NCI-H2227 (cell line): ENCODE data around the gene UGT2A3.
"Not testable (repeated sequence)": the region's sequence is repeated elsewhere in the genome, so short reads cannot be mapped to it uniquely, and the experiment has no call there.

Experiments used
- DNase-seq: peaks from one replicate; lab custom pipeline; 2025; ENCODE audit not compliant: unreplicated experiment; lab: John Stamatoyannopoulos, UW

UGT2A3 gene

DNA sequence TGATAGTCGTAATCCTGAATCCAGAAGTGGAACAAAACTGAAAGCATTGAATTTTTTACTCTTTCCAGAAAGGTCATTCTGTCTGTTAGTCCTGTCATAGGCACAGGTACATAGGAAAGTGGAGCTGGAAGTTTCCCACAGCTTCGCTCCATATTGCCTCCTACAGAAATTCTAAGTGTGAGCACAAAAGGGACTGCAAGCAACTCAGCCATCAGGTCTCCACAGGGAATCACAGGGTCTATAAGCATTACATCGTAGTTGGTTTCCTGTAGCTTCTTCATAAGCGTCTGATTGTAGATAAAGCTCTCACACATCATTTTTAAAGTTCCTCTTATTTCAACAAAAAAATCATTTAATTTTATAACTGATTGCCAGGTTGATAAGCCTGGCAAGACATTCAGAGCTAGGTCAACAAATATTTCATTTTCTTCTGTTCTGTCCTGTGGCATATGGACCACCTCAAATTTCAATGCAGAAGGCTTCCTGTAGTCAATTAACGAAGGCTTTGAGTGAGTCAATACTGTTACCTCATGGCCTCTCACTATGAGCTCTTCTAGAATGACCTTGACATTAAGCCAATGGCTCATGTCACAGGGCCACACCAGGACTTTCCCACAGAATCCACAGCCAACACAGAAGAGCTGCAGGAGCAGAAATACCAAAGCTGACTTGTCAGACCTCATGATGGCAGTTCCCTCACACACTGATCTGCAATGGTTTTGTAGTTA is at the start of gene UGT2A3:
TSS of gene UGT2A3 (minus strand) at position 727 of the 728 bp plus-strand sequence. CDS start at position 683, 44 bp downstream.
- DNase-seq: no peak

- no peak for DNase-seq
These were observed 45.4 kb upstream of the UGT2A3 start for GRCh38 chr4:68997040-68997439.

DNA sequence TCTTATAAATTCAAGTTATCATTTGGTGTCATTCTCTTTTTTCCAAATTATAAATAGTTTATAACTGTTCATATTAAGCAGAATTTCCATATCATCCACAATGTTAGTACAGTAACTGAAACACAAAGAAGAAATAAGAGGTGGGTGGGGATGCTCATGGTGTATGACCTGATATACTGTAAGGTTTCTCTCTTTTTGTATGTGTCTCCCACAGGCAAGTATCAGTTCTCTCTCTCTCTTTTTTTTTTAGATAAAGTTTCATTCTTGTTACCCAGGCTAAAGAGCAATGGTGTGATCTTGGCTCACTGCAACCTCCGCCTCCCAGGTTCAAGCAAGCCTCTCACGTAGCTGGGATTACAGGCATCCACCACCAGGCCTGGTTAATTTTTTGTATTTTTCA is 43.7 kb upstream of the UGT2A3 start:
- DNase-seq: no peak

DNA sequence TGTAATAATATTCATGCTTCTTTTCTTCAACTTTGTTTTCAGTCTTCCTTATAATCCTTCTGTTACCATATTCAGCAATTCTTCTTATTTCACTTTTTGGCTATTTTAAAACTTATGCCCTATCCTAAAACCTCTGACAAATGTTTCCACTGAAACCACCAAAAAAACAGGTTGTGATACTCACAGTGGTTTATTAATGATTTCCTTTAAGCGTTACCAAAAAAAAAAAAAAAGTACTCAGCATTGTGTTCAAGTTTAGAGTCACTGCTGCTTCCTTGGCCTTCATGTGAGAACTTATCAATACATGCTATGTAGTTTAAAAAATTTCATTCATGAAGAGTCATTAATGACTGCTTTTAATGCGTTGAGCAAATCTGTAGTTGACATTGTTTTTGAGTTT is 35.4 kb upstream of the UGT2A3 start:
- DNase-seq: no peak

- no peak for DNase-seq
These were observed 33.8 kb upstream of the UGT2A3 start for GRCh38 chr4:68985442-68985841.

GRCh38 chr4:68984947-68985346 is 33.3 kb upstream of the UGT2A3 start:
- DNase-seq: no peak

GRCh38 chr4:68963374-68963773 is 11.8 kb upstream of the UGT2A3 start:
- DNase-seq: no peak

GRCh38 chr4:68962868-68963267 is 11.3 kb upstream of the UGT2A3 start:
- DNase-seq: no peak

GRCh38 chr4:68960294-68961163 is 8.9 kb upstream of the UGT2A3 start:
- no peak for DNase-seq

DNA sequence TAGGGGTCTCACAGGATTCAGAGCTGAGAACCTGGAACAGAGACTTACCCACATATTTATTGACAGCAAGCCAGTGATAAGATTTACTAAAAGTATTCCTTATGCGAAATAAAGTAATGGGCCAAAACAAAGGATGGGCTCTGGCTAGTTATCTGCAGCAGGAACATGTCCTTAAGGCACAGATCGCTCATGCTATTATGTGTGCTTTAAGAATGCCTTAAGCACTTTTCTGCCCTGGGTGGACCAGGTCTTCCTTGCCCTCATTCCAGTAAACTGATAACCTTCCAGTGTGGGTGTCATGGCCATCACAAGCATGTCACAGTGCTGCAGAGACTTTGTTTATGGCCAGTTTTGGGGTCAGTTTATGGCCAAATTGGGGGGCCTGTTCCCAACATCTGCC is 7.5 kb upstream of the UGT2A3 start:
- not testable (repeated sequence) for DNase-seq

- no peak for DNase-seq
These were observed 2.5 kb upstream of the UGT2A3 start for GRCh38 chr4:68954126-68954525.

DNA sequence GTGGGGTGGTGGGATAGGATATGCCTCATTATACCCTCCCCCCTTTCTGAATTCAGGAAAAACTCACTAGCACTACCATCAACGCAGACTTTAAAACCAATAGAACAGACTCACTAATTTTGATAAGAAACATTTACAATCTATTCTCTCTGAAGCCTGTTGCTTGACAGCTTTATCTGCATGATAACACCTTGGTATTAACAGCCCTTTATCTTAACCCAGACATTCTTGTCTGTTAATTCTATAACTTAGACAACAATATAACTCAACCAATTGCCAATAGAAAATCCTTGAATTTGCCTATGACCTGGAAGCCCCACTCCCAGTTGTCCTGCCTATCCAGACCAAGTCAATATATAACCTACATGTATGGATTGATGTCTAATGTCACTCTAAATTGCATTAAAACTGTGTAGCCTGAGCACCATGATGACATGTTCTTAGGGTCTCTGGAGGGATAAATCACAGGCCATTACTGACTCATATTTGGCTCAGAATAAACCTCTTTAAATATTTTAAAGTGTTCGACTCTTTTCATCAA is 1.5 kb upstream of the UGT2A3 start:
- no peak for DNase-seq

DNA sequence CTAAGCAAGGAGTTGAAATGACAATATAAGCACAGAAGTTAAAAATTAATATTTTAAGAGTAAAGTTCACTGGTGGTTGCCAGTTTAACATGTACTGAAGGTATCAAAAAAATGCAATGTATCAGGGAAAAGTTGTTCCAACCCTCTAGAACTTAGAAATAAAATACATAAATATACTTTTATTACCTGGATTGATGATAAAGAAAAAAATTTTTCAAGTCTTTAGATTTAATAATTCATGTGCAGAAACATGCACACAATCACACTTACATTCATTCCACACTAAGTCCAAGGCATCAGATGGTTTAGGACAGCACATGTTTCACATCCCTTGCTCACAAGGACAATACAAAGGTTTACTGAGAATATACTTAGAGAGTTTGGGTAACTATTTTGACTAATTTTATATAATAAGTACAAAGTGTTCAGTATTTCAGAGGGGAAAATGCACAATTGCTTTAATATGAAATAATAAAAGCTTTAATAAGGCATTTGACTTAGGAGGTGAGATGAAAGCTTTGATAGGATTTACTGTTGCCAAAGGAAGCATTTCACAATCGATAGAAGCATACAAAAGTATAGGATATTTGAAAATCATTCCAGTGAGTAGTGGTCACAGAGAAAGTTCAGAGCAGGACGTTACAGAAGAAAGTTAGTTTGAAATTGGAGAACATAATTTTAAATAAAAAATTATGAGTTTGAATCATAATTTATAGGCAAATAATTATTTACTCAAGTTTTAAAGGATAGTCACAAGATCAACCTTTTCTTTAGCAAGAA is 392 bp upstream of the UGT2A3 start:
- DNase-seq: no peak

DNA sequence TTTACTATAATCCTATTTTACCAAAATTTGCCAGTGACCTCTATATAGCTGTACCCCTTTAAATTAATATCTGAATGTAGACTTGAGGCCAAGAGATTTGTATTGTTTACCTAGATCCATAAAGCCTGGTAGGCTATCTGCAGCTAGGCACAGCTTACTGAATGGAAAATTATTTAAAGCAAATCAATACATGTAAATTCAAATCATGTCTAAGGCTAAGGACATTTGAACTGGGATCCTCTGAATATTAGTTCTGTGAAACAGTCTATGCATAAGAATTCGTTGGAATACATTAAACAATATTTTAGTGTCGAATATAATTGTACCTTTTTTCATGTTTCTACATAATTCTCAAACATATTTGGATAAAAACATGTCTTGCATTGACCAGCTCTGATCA is 1.6 kb downstream of the UGT2A3 start:
- no peak for DNase-seq

- no peak for DNase-seq
These were observed 2.6 kb downstream of the UGT2A3 start for GRCh38 chr4:68948985-68949384.

- DNase-seq: no peak
These were observed 3.4 kb downstream of the UGT2A3 start for GRCh38 chr4:68948044-68948743.

GRCh38 chr4:68929076-68929737 is 22.4 kb downstream of the UGT2A3 start:
- no peak for DNase-seq

GRCh38 chr4:68927165-68927564 is 24.4 kb downstream of the UGT2A3 start:
- DNase-seq: no peak

GRCh38 chr4:68922202-68922601 is 29.4 kb downstream of the UGT2A3 start:
- not testable (repeated sequence) for DNase-seq

DNA sequence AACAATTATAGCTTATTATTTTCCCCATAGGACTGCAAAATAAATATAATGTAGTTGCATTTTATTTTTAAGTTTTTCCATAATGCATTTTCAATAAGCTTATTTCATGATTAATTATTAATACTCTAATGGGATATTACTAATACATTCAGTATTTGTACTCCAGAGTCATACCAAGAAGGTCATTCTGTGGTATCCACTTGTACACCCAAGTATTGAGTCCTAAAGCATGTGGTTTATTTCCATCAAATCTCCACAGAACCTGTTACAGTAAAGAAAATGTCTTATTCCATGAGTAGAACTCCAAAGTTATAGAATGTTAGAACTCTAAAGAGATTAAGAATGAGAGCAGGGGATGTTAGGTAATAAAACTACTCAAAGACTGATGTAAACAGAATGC is 30.6 kb downstream of the UGT2A3 start:
- DNase-seq: no peak
